K562 (cell line): Measurements from ENCODE around the gene PLEKHH3. TPM values are rescaled to one million over a fixed set of nuclear protein-coding genes. Genes with fewer than 3 reads are reported as not detected.

Experiments
- ARID4B ChIP-seq: sonication (generic); formaldehyde crosslinking; IDR thresholded peaks from 2 replicates; pipeline ENCODE4 v1.8.0; 2022; ENCODE audit warnings: mild to moderate bottlenecking, missing genetic modification reagents
- CHD7 ChIP-seq: fragments of 200-600 bp; sonication (generic); IDR thresholded peaks from one replicate; pipeline ENCODE4 v1.6.1; 2012; ENCODE audit warnings: mild to moderate bottlenecking, low read depth, low read length, inconsistent platforms
- ELF2 ChIP-seq: fragments of 250-450 bp; sonication (Bioruptor Pico); IDR thresholded peaks from 2 replicates; pipeline ENCODE4 v1.5.0; 2021; ENCODE audit warnings: mild to moderate bottlenecking
- ELF4 ChIP-seq: fragments of 450-650 bp; formaldehyde crosslinking; IDR thresholded peaks from 2 replicates; pipeline ENCODE4 v1.4.0; 2022; ENCODE audit warnings: missing genetic modification characterization
- GATAD2B ChIP-seq: fragments of 450-650 bp; IDR thresholded peaks from 2 replicates; pipeline ENCODE4 v1.6.1; 2017; ENCODE audit warnings: mild to moderate bottlenecking, borderline replicate concordance
- KDM1A ChIP-seq, 2 experiments: fragments of 450-650 bp; IDR thresholded peaks; 2 replicates each; pipeline ENCODE4 v1.6.1; 2016; ENCODE audit warnings: mild to moderate bottlenecking in 2 of 2
- PRMT5 ChIP-seq: sonication (generic); formaldehyde crosslinking; IDR thresholded peaks from 2 replicates; pipeline ENCODE4 v1.5.0; 2020; ENCODE audit warnings: missing genetic modification reagents
- TAL1 ChIP-seq: fragments of 450-650 bp; IDR thresholded peaks from 2 replicates; pipeline ENCODE4 v1.6.1; 2016; ENCODE audit warnings: mild to moderate bottlenecking
- THRAP3 ChIP-seq: fragments of 450-650 bp; IDR thresholded peaks from 2 replicates; pipeline ENCODE4 v1.6.1; 2016; ENCODE audit warnings: mild to moderate bottlenecking, inconsistent platforms, borderline replicate concordance
- ZNF347 ChIP-seq: fragments of 450-650 bp; formaldehyde crosslinking; IDR thresholded peaks from 2 replicates; pipeline ENCODE4 v1.4.0; 2020; ENCODE audit warnings: low read depth, mild to moderate bottlenecking, moderate library complexity
- ZNF561 ChIP-seq: fragments of 450-650 bp; formaldehyde crosslinking; conservative IDR thresholded peaks from 2 replicates; pipeline ENCODE4 v1.4.0; 2020; ENCODE audit warnings: mild to moderate bottlenecking, moderate library complexity
- ZNF766 ChIP-seq: fragments of 200-800 bp; sonication (Bioruptor generic); conservative IDR thresholded peaks from 2 replicates; pipeline ENCODE4 v1.6.1; 2016; ENCODE audit warnings: missing genetic modification characterization, missing compliant biosample characterization
- polyA plus RNA-seq, 8 experiments: library from polyadenylated mRNA; depleted of rRNA in 4 of 8; stranded (reverse) in 5 of 8; unstranded in 3 of 8; fragments of >200 nt; fragmentation: Nextera tagmentation in 2 of 8; fragmentation: Illumina TruSeq in 1 of 8; extraction: Ambion mirVana in 2 of 8; extraction: Trizol in 1 of 8; gene quantifications; 2 replicates each; pipeline versions ENCODE4 v1.2.1 to v1.2.3, GENCODE V29; 2011 to 2014; ENCODE audit warnings: inconsistent platforms in 1 of 8, missing spikeins in 1 of 8
- total RNA-seq, 7 experiments: library from RNA; depleted of rRNA in 6 of 7; stranded (reverse); fragments of >200 nt in 6 of 7; fragmentation: Illumina TruSeq in 2 of 7; extraction: Trizol in 2 of 7; gene quantifications; 2 replicates each; pipeline versions ENCODE4 v1.2.1 to v1.2.3, GENCODE V29; 2011 to 2021; ENCODE audit warnings: low replicate concordance in 1 of 7

PLEKHH3 gene
- total and polyA plus RNA-seq, 9 of the 15 experiments (the other 6 are each of a cell fraction or from before 2014, with no cell fraction given): 0.58 to 34.5 (median 5.0) TPM

GRCh38 chr17:42677921-42678781 lies 1.4 kb upstream of the PLEKHH3 start (continued):
- no peak for TF ChIP-seq CHD7
- no peak for TF ChIP-seq ZNF561
- TF ChIP-seq TAL1: peak; percentile 22; the same call in 1 of the 2 replicates
- no peak for TF ChIP-seq THRAP3
- TF ChIP-seq PRMT5 (CRISPR knock-in tag): no peak
- 0 out of 2 replicates have a peak, but pooled peaks have one; percentile 13 for TF ChIP-seq ELF4 (CRISPR knock-in tag)
- TF ChIP-seq GATAD2B: 0 out of 2 replicates have a peak, but pooled peaks have one; percentile 52
- TF ChIP-seq ZNF347 (CRISPR knock-in tag): no peak
- no peak for TF ChIP-seq ZNF766 (CRISPR knock-in tag)
- peak; percentile 95 for TF ChIP-seq KDM1A (IDR thresholded peaks at IDR 0.05)
- 0 out of 2 replicates have a peak, but pooled peaks have one; percentile 28 for TF ChIP-seq ARID4B (CRISPR knock-in tag)
- no peak for TF ChIP-seq ELF2 (CRISPR knock-in tag)
